ENCODE results near the gene EIF2S1.

DNA sequence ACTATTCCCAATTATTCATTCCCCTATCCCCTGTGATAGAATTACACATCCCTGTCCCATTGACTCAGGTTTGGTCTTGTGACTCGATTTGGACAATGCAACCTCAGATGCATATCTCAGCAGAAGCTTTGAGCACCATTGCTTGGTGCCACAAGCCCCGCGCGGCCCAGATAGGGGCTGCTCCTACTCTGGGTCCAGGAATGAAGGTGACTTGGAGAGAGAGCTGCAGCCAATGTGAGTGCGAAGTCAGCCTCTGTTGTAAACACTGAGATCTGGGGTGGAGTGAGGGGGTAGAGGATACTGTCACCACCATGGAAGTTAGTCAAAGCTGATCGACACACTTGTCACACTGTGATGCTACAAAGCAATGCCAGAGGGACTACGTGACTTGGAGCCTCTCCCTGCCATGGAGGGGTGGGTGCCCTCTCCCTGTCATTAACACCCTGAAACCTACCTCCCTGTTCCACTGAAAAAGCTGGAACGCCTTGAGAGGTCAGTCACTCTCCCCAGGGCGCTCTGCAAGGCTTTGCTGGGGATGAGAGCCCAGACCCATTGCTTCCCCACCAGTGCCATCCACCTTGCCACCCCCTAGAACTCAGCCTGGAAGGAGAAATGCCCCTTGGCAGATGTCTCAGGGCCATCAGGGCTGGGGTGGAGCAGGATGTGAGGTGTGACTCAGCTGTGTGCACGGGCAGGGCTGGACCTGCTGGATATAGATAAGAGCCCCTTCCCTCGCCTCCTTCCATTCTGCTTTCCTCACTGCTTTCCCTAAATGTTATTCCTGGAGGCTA lies 58.5 kb downstream of the EIF2S1 start:
- no peak for TF ChIP-seq ZSCAN20 (CRISPR knock-in tag; IDR thresholded peaks at IDR 0.05)
- no peak for TF ChIP-seq CHD4 (IDR thresholded peaks at IDR 0.05; ENCODE audit: borderline replicate concordance)
- TF ChIP-seq CHD2 (IDR thresholded peaks at IDR 0.05; ENCODE audit: low read length, partially characterized antibody), result no peak
- TF ChIP-seq, protein P1, sequence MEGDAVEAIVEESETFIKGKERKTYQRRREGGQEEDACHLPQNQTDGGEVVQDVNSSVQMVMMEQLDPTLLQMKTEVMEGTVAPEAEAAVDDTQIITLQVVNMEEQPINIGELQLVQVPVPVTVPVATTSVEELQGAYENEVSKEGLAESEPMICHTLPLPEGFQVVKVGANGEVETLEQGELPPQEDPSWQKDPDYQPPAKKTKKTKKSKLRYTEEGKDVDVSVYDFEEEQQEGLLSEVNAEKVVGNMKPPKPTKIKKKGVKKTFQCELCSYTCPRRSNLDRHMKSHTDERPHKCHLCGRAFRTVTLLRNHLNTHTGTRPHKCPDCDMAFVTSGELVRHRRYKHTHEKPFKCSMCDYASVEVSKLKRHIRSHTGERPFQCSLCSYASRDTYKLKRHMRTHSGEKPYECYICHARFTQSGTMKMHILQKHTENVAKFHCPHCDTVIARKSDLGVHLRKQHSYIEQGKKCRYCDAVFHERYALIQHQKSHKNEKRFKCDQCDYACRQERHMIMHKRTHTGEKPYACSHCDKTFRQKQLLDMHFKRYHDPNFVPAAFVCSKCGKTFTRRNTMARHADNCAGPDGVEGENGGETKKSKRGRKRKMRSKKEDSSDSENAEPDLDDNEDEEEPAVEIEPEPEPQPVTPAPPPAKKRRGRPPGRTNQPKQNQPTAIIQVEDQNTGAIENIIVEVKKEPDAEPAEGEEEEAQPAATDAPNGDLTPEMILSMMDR (IDR thresholded peaks at IDR 0.05), result no peak

Measured in A549 (cell line).